A549 treated with CpdA at 1 μM for 4 hours (cell line): ENCODE measurements around the gene TSPAN6. TPM values are rescaled to one million over a fixed set of nuclear protein-coding genes. Genes with fewer than 3 reads are reported as not detected.

Experiments used
- total RNA-seq: library from RNA; stranded (reverse); fragments of 200-300 nt; extraction: Qiagen RNA extraction; gene quantifications from 5 replicates; pipeline ENCODE4 v1.2.3, GENCODE V29; 2022; ENCODE audit warnings: low read depth

Gene TSPAN6, protein sequence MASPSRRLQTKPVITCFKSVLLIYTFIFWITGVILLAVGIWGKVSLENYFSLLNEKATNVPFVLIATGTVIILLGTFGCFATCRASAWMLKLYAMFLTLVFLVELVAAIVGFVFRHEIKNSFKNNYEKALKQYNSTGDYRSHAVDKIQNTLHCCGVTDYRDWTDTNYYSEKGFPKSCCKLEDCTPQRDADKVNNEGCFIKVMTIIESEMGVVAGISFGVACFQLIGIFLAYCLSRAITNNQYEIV
- 36.5 to 44.1 TPM (median 39.5 TPM) in 5 replicates for total RNA-seq

DNA sequence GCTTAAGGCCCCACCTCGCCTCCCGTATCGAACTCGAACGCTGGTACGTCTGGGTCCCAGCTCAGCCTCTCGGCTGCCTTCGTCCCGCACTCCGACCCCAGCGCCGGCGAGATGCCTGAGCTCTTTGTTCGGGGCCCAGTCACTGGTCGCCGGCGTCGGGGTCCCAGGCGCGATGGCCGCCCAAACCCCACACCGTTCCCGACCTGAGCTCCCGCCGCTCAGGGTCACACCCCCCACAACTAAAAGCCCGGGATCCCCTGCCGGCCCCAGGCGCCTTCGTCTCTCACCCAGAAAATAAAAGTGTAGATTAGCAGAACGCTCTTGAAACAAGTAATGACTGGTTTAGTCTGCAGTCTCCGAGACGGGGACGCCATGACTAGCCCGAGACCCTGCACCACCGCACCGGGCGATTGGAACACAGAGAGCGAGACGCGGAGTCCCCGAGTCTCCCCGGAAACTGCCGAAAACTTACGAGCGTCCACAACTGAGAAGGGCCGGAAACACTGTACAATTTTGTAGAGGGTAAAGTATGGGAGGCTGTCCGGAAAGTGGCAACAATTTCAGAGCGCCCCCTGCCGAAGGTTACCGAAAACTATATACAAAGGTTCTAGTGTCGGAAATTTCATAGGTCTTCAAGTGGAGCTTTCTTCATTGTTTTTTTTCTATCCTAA, at the start of gene TSPAN6:
TSPAN6 (minus strand) TSS at position 486 of the 671 bp plus-strand sequence; CDS start at position 374, 112 bp downstream.

GRCh38 chrX:100643956-100644860, 7.6 kb upstream of the TSPAN6 start, which contains the start of gene SRPX2:
SRPX2 (plus strand) TSS chrX:100644199; CDS start chrX:100646323, 2,124 bp downstream.

DNA sequence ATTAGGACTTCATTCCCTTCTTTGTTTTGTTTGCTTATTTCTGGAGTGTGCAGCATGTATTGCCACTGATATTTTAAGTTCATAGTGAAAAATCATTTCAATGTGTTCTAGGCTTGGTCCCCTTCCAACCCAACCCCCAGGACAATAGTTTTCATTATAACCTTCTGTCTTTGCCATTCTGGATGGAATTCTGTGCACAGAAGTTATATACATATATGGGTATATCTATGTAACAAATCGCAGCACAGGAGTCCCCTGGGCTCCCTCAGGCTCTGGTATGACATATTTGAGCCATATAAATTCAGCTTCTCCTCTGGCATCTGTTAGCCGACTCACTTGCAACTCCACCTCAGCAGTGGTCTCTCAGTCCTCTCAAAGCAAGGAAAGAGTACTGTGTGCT, 52.0 kb downstream of the TSPAN6 start, which contains the start of gene TNMD:
TNMD (plus strand) TSS at position 326 of the 400 bp plus-strand sequence. CDS start 83 bp downstream, outside the sequence.

Other genes with a start within 250 kb of the TSPAN6 start
- gene PCDH19, start 226.5 kb downstream of the TSPAN6 start, total RNA-seq, result 0.02 to 0.06 TPM (median 0.05 TPM) in 5 replicates
- gene TNMD, start 51.9 kb downstream of the TSPAN6 start, total RNA-seq, result not detected in 5 replicates
- gene SRPX2, start 7.4 kb upstream of the TSPAN6 start, total RNA-seq, result 2.2 to 3.1 TPM (median 3.0 TPM) in 5 replicates
- 1.5 to 4.1 TPM (median 2.1 TPM) in 5 replicates for gene SYTL4, start 95.3 kb upstream of the TSPAN6 start, total RNA-seq
- gene CSTF2, start 183.6 kb upstream of the TSPAN6 start, total RNA-seq, result 32.2 to 35.5 TPM (median 33.7 TPM) in 5 replicates
- gene NOX1, start 237.6 kb upstream of the TSPAN6 start, total RNA-seq, result 0.03 to 0.17 TPM in 2 of 5 replicates, not detected in the others